Ovary (tissue), 3 donors: ENCODE data around the gene NKX2-3.

Experiments used
- CTCF ChIP-seq, 3 donors: fragments of 450-650 bp in 2 of 3; fragments of 200-600 bp in 1 of 3; IDR thresholded peaks; one replicate each; pipeline versions ENCODE4 v1.5.1 to v1.8.0; 2016 to 2022; ENCODE audit warnings: antibody characterized with exemption in 3 of 3, mild to moderate bottlenecking in 1 of 3
- EP300 ChIP-seq: sonication (generic); formaldehyde crosslinking; IDR thresholded peaks from one replicate; pipeline ENCODE4 v1.6.1; 2017; ENCODE audit warnings: antibody characterized with exemption
- POLR2A ChIP-seq: fragments of 450-650 bp; IDR thresholded peaks from one replicate; pipeline ENCODE4 v1.6.1; 2017; ENCODE audit warnings: antibody characterized with exemption, mild to moderate bottlenecking, moderate library complexity
- donor health status: DM: no; HTN: no; CAD: no.

GRCh38 chr10:99527526-99528493 lies 4.9 kb upstream of the NKX2-3 start:
- no peak for TF ChIP-seq CTCF (IDR thresholded peaks at IDR 0.05)
- TF ChIP-seq POLR2A: no peak
- TF ChIP-seq EP300: no peak
